Keratinocyte (primary cell): Measurements from ENCODE around the gene UBC.

Experiments
- CTCF ChIP-seq, 3 experiments: IDR thresholded peaks in 1 of 3; conservative IDR thresholded peaks in 1 of 3; optimal IDR thresholded peaks in 1 of 3; 2 replicates in 2 of 3; 3 replicates in 1 of 3; pipeline versions ENCODE3 to v1.5.1; 2011; ENCODE audit warnings: low read length in 3 of 3, mild to moderate bottlenecking in 3 of 3, moderate library complexity in 2 of 3, control low read depth in 1 of 3, inconsistent platforms in 1 of 3; ENCODE audit not compliant: insufficient read depth in 2 of 3; ENCODE audit errors: extremely low read depth in 1 of 3
- EZH2 ChIP-seq: IDR thresholded peaks from one replicate; pipeline ENCODE4 v1.6.1; 2012; ENCODE audit warnings: inconsistent platforms, mild to moderate bottlenecking, low read length, moderate library complexity

DNA sequence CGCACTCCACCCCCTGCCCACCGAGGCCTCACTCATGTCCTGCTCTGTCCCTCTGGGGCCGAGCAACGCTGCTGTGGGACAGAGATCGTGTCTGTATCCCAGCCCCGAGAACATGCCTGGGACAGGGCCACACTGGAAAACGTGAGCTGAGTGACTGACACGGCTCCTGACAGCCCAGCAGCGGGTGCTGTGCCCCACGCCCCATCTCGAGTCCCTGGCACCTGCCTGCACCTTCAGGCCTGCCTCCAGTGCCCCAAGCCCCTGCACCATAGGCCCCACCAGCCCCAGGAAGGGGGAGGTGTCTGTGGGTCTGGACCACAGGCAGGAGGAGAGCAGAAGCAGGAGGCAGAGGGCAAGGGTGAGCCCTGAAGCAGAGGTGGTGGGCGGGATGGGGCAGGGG lies 34.6 kb upstream of the UBC start:
- no peak for TF ChIP-seq CTCF (optimal IDR thresholded peaks at IDR 0.05 in 1 of 3, IDR thresholded peaks at IDR 0.05 in 1 of 3, conservative IDR thresholded peaks at IDR 0.05 in 1 of 3; ENCODE audit: extremely low read depth in 1 of 3, insufficient read depth in 2 of 3, low read length in 3 of 3)
- no peak for TF ChIP-seq EZH2
